Activated CD4-positive, alpha-beta T cell treated with anti-CD3 and anti-CD28 coated beads, Interleukin-2, Interleukin-4, amounts not matched to agents 100 ng/mL and 50 ng/mL, durations not matched to agents 16 hours and 8 hours (primary cell): ENCODE measurements around the gene VAV3.

ENCODE experiments used
- DNase-seq: peaks from one replicate; pipeline ENCODE4 v3.0.0-alpha.2; 2020; ENCODE audit warnings: low spot score

The VAV3 gene

DNA sequence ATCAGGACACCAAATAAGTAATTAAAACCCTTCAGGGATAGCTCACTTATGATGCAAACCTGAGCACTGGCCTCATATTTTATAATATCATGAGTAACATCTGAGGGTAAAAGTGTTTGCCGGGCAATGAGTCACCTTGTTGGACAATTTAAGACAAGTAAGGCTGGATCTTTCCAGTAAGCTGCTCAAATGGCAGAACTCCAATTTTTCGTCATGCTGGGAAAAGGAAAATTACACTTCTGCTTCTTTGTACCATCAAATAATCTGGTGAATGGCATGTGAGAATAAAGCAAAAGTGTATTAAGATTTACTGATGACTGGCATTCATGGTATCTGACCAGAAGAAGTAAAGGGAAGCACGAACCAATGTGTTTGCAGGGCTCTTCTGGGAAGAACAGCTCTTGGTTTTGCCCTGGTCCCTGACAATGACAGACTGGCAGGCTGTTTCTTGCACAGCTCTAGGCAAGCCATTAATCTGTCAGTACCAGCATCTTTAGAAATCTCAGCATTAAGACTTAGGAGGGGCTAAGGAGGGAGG is 392.2 kb downstream of the VAV3 start:
- no peak for DNase-seq

- DNase-seq: no peak
Observed at GRCh38 chr1:107570768-107571167, 394.2 kb downstream of the VAV3 start.

DNA sequence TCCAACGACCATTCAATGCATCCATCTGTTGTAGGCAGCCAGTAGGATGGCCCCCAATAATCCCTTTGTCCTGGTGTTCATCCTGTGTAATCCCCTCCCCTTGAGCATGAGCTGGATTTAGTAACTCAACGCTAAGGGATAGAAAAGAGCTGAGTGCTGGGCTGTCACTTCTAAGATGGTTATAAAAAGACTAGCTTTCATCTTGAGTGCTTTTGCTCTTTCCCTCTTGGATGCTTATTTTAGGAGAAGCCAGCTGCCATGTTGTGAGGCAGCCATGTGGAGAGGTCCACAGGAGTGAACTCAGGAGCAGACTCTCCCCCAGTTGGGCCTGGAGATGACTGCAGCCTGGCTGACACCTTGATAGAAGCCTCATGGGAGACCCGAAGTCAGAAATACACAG is 401.5 kb downstream of the VAV3 start:
- no peak for DNase-seq

DNA sequence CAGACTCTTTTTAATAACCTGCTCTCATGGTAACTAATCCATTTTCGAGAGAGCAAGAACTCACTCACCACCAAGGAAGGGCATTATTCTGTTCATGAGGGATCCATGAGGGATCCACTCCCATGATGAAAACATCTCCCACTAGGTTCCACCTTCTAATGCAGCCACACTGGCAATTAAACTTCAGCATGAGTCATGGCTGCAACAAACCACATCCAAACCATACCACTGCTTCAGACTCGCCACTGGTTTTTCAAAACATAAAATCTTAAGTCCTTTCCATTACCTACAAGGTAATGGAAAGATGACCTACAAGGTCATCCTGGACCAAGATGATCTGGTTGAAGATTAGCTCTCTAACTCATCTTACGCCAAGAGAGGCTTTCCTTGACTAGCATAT is 405.1 kb downstream of the VAV3 start:
- DNase-seq: no peak

DNA sequence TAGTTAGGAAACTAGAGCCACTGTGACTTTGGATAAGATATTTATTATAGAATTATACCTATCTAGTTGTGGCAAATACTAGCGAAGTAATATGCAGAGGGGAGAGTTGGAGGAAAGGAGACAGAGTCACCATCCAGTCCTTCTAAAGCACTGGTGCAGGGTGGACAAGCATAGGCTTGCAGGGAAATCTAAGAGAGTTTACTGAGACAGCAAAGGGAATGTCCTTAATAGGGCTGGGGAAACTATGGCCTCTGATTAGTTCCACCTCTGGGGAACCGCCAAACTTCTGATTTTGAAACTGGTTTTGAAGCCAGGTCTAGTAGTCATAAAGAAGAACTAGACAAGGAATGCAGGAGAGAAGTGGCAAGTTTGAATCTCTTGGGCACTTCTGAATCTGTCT is 407.9 kb downstream of the VAV3 start:
- no peak for DNase-seq

- DNase-seq: no peak
Observed at GRCh38 chr1:107555578-107555977, 409.4 kb downstream of the VAV3 start.

DNA sequence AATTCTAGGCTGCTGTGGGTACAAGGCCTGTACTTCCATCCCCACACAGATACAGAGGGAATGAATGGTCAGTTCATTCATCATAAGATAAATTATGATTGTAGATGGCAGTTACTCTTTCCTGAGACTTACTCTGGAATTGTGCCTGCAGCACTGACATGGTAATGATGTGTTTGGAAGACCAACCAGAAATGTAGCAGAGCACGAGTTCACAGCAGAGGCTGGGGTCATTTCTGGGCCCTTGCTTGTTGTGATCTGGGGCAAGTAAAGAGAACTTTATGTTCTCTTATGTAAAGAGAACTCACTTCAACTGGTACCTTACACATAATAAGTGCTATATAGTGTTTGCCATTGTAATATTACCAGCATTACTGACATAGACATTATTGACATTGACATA is 412.2 kb downstream of the VAV3 start:
- DNase-seq: no peak

DNA sequence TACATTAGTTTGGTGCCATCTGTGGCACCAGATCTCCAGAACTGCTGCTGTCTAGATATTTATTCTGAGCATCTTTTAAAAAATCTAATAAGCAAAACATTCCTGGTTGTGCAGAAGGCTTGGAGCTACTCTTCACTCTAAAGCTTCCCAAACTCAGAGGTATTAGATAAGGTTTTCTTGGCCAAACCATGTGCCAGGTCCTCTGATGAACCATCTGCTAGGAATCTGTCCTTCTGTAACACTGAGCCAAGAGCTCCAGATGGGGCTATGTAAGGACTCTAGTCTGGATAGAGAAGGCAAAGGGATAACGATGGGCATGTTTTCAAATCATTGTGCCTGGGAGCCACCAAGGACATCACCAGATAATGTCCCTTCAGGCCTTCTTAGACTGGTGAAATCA is 413.5 kb downstream of the VAV3 start:
- no peak for DNase-seq

- DNase-seq: no peak
Observed at GRCh38 chr1:107550358-107550757, 414.6 kb downstream of the VAV3 start.

- no peak for DNase-seq
Observed at GRCh38 chr1:107549152-107549810, 415.7 kb downstream of the VAV3 start.

DNA sequence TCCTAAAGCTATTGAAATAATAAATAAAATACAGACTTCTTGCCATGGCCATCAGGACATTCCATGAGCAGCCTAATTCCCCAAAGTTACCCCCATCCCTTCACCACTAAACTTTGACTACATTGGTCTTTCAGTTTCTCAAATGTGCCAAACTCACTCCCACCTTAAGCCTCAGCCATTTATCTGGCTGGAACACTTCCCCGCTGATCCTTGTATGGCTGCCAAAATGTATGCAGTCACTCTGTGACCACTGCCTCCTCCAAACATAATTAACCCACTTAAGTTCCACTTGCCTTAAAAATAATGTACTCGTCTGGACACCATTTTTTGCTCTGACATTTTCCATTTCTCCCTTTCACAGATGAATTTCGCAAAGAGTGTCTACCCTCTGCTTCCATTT is 416.7 kb downstream of the VAV3 start:
- DNase-seq: no peak

- no peak for DNase-seq
Observed at GRCh38 chr1:107547363-107548155, 417.4 kb downstream of the VAV3 start.

GRCh38 chr1:107546576-107546975 is 418.4 kb downstream of the VAV3 start:
- DNase-seq: no peak

GRCh38 chr1:107545879-107546278 is 419.1 kb downstream of the VAV3 start:
- no peak for DNase-seq

- DNase-seq: no peak
Observed at GRCh38 chr1:107545056-107545577, 419.9 kb downstream of the VAV3 start.

GRCh38 chr1:107544285-107544684 is 420.7 kb downstream of the VAV3 start:
- DNase-seq: no peak

DNA sequence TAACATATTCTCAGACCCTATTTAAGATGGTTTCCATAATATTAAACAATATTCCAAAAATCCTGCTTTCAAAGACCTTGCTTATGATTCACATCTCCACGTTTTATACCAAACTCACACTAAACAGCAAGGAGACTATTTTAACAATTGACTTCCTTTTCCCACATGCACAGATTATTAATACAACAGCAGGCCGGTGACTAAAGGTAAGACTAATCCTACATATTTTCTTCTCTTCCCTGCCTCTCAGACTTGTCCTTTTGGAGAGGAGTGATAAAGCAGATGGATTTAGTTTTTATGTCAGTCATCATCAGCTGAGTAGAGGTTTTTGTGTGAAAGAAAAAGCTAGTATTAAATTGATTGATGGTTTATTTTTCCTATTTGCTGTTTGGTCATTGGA is 423.6 kb downstream of the VAV3 start:
- DNase-seq: no peak

DNA sequence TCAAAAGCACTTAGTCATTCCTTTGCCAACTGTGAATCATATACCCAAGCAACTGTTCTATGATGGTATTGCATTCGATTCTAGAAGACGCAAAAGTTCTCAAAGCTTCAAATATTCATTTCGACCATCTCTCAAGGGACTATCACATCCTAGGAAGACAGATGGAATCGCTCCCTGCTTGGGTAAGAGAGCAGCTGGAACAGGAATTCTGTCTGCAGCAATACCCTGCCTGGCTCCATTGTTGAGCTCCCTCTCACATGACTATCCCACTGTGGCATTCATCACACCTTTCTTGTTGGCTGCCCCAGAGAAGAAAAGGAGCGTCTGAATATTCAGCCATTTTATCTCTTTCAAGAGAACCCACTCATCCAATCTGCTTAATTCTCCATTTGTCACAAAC is 426.5 kb downstream of the VAV3 start:
- no peak for DNase-seq

DNA sequence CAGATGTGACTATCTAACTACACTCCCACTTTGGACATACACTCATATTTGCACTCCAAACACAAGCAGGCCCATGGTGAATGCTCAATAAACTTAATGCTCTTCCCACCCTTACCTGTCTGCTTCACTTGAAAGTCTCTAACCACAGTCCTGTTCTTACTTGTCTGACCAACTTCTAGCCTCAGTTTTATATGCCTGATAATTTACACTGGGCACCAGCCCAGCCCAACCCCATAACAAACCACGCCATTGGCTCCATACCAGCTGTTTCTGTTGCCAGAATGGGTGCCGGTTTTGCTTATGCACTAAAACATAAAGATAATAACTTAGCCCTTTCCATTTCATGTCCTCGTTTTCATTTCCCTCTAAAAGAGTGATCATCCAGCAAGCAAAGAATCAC is 428.7 kb downstream of the VAV3 start:
- no peak for DNase-seq

DNA sequence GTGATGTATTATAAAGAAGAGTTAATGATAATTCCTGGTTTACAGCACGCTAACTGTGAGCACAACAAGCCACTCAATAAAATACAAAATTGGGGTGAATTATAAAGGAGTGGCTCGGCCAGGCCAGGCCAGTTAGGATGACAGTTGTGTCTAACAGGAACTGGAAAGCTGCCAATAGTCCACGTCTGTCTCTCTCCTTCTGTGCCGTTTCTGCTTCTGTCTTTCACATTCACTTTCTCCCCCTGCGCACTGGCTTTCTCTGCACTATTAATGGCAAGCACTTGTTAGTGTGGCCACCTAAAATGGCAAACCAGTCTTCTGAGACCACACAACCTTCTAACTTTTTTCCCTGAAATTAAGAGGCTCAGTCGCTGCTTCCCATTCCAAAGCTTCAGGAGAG is 429.9 kb downstream of the VAV3 start:
- no peak for DNase-seq

DNA sequence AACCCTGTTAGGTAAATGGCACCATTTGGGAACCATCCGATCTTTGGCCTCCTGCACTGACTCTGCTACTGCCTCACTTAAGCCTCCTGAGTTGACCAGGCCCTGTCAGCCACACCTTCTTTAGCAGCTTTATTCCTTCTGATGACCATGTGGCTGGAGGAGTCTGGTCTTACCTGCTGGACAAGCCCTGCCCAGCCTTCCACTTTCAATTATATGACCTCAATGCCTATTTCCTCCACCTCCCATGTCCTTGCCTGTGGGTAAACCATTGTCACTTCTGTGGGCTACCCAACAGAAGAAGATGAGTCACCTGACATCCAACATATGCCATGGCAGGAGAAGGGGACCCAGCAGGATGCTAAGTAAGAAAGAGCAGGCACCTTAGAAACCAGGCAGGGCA is 430.3 kb downstream of the VAV3 start:
- DNase-seq: no peak

DNA sequence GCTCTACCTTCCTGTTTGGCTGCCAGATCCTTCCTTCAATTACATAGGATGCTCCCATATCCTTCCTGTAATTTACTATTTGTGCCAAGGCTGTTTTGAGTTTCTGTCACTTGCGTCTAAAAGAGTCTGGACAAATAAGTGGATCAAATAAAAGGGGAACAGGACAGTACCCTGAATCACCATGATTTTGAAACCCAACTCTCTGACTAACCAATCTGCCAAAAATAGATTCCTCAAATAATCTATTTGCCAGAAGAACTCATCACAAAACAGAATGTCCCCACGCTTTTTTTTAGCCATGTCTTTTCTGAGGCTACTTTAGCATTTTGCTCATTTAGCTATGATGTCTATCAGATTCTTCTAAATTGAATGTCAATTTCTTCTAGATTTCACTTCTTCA is 431.5 kb downstream of the VAV3 start:
- DNase-seq: no peak

DNA sequence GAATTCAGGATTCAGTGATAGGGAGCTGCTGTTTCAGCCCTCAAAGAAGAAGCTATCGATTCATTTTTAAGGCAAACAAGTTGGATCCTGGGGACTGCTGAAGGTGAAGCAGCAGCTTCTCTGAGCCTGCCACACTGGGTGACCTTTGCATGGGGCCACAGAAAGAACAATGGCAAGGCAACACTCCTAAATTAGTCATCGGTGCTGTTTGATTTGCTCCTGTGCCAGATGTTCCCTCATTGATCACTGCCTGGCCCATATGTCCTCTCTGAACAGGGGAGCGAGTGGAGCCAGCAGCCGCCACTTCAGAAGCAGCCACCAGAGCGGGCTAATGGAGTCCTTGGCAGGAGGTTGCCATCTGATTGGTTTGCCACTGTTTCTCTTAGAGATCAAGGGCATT is 432.7 kb downstream of the VAV3 start:
- DNase-seq: no peak
